Left cardiac atrium (tissue), 4 donors: ENCODE measurements around the gene NCL. TPM values are rescaled to one million over a fixed set of nuclear protein-coding genes. Genes with fewer than 3 reads are reported as not detected.

Experiments used
- ATAC-seq, 2 donors: fragments of 200-7000 bp; cut with Tn5 transposase; one replicate each; pipeline ENCODE4 v1.9.1; 2020; ENCODE audit warnings: mild to moderate bottlenecking in 2 of 2, moderate library complexity in 2 of 2
- DNase-seq: peaks from one replicate; pipeline ENCODE4 v3.0.0-alpha.2; 2020
- intact Hi-C, 2 donors: fragments of 100-400 bp; cut with DNase I; formaldehyde crosslinking; loops; one replicate each; pipeline versions ENCODE4 v1.14.1 to v1.15.1; 2022 to 2023
- long read RNA-seq: library from polyadenylated mRNA; unstranded; transcript quantifications from one replicate; pipeline ENCODE4 v2.0.0, GENCODE V29; 2021
- total RNA-seq, 2 donors: library from RNA; stranded (reverse); fragmentation: NEBNext Ultra II Directional; extraction: Animal tissue kit (Norgen Biotek cat#: 25700); gene quantifications; one replicate each; pipeline ENCODE4 v1.2.1, GENCODE V29; 2021
- donor health status: DM: no; HTN: yes; CAD: no.
- donor health status: DM: no; HTN: yes; CAD: no; lungs with severe emphysema.
- donor health status: DM: yes; HTN: yes; CAD: no.
- donor health status: Dilated cardiomyopathy.

The NCL gene
- 100 to 1,000 TPM; 210 to 356 TPM for total RNA-seq
- long read RNA-seq, full-length matches to known transcripts, result 217 of 265 reads
- long read RNA-seq, partial matches to known transcripts, result 28 of 265 reads
- long read RNA-seq, other reads (novel, unspliced or antisense), result 20 of 265 reads

- intact Hi-C loops, result no loop called here
- DNase-seq, result peak; percentile 86
- peak; percentile 69 to 73 for ATAC-seq
These were observed at the start of gene NCL for GRCh38 chr2:231463698-231464575. NCL (minus strand) TSS chr2:231464484; CDS start chr2:231464353, 131 bp downstream.

DNA sequence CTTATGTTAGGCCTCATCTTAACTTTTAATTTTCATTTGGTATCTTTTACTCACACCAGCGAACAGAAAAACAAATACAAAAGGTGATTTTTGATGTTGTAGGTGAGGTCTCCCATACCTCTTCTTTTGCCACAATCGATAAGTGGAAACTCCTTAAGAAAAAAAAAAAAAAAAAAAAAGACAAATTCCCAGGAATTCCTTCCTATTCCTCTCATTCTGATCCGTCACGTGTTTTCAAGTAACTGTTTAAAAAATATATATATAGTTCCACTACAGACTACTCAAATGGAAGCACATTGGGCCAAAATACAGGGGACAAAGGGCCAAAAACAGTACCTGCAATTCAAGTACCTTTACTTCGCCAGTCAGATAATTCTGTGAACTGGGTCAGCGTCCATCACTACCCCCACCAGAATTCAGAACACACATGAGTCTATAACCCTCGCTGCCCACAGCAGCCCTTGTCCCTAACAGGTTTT is 49.5 kb upstream of the NCL start:
- DNase-seq (no peak), ATAC-seq (no peak)
- intact Hi-C loops, result loop anchor here in 1 of 2 donors (5.0 kb wide), 1 partner anchor 89 kb away; no protein-coding TSS in a partner anchor

DNA sequence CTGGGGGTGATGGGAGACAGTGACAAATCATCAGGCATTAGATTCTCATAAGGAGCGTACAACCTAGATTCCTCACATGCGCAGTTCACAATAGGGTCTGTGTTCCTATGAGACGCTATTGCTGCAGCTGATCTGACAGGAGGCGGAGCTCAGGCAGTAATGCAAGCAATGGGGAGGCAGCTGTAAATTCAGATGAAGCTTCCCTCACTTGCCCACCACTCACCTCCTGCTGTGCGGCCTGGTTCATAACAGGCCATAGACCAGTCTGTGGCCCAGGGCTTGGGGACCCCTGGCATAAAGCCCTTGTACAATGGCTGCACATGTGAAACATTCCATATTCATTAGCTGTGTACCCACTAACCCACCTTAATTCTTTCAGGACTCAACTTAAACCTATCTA is 47.9 kb upstream of the NCL start:
- intact Hi-C loops, result loop anchor here in 1 of 2 donors (5.0 kb wide), 1 partner anchor 90 kb away; no protein-coding TSS in a partner anchor
- no peak for ATAC-seq
- DNase-seq, result no peak

DNA sequence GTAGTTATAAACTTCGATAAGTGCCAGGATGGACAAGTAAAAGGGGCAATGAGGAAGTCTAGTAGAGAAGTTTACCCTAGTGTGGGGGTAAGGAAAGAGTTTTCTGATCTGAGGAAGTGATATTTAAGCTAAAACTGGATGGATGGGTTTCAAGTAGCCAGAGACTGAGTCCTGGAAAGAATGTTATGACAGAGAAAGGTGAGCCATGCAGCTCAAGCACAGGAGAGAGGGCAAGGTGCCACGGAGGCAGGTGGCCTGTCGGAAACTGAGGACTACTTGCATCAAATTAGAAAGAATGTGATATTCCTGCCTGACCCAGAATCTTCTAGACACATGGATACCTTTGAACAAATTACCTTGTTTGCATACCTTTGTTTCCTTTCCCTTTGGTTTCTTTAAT is 39.5 kb upstream of the NCL start:
- ATAC-seq (no peak), DNase-seq (no peak)

GRCh38 chr2:231502596-231502995 is 38.3 kb upstream of the NCL start:
- intact Hi-C loops, result no loop called here
- no peak for DNase-seq
- no peak for ATAC-seq

More for the DNA sequence above, 39.5 kb upstream of the NCL start:
- intact Hi-C loops, result no loop called here

GRCh38 chr2:231497651-231498050 is 33.4 kb upstream of the NCL start:
- no peak for DNase-seq
- intact Hi-C loops, result no loop called here
- ATAC-seq, result no peak

DNA sequence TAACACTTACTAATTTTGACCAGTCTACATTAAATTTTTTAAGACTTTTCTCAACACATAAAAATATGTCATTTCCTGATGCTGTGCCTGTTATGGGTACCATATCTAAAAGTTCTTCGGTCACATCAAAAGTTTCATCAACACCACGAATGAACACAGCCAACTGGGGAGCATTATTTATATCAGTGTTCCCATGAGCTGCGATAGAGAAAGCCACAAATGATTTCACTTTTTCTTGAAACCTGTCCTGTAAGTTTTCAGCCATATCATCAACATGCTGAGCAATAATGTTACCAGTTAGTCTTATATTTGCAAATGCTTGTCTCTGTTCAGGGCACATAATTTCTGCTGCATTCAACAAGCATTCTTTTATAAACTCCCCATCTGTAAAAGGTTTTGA is 30.4 kb upstream of the NCL start:
- no peak for ATAC-seq
- no peak for DNase-seq
- intact Hi-C loops, result no loop called here

DNA sequence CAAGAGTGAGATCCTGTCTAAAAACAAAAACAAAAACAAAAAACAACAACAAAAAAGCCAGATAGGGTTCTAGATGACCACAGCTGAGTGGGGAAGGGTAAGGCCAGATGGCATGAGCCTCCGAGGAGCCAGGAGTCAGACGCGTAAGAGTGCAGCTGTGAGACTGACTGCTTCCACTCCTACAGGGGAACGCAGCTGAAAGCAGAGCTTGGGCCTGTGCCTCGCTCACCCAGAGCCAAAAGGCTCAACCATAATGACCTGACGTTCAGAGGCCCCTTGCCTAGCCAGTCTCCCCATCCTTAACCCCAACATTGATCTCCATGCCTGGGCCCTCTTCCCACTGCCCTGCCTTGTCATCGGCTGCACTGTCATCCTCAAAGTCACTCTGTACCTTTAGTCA is 26.5 kb upstream of the NCL start:
- ATAC-seq (no peak), DNase-seq (no peak)
- intact Hi-C loops, result no loop called here

GRCh38 chr2:231489990-231490389 is 25.7 kb upstream of the NCL start:
- DNase-seq (no peak), ATAC-seq (no peak)
- intact Hi-C loops, result no loop called here

DNA sequence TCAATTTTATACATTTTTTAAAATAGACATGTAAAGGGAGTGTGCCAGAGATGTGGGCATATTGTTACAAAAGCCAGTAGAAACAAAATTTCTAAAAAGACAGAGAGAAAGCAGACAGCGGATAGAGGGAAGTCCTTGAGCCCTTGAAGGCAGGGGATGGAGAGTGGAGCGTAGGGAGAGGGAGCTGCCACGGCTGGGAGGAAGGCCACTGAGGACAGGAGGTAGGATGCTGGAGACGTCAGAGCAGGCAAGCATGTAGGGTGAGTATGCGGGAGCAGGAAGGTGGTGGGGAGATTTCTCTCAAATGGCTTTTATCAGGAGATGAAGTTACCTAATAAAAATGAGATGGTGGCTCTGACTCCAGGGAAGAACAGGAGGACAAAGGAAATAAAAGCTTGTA is 24.0 kb upstream of the NCL start:
- ATAC-seq, result no peak
- DNase-seq, result no peak
- intact Hi-C loops, result no loop called here

- ATAC-seq (no peak), DNase-seq (no peak)
- intact Hi-C loops, result no loop called here
These were observed 22.7 kb upstream of the NCL start for GRCh38 chr2:231486851-231487596.

DNA sequence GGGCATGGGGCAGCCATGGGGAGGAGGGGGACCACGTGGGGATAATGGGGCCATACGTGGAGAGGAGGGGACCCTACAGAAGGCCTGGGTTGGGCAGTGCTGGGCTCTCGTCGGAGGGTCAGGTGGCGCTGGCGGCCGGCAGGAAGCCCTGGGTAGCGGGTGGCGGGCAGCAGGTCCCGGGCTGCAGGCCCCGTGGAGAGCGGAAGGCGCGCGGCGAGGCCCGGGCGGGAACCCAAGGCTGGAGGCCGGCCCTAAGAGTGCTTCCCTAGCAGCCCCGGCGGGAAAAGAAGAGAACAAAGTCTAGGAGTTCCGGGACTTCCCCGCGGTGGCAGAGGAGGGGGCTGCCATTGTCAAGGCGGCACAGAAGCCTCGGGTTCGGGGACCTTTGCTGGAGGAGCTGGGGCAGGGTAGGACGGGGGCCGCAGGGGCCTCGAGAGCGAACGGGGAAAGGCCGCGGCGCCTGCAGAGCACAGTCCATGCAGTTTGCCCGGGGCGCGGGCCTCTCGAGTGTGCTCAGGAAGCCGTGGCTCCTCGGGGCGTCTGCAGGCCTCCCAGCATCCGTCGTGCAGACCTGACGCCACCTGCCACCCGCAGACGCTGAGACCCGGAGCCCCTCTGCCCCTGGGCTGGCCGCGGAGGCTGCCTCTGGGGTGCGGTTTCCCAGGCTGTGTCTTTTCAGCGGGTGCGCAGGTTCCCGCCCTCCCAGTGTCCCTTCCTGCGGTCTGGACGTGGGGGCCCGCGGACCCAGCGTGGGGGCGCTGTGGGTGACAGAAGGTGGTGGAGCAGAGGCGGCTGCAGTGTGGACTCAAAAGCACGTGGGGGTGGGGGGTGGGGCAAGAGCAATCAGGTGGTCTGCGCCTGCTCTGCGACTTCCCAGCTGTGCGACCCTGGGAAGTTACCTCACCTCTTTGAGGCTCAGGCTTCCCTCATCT is 19.4 kb upstream of the NCL start:
- DNase-seq (peak; percentile 58), ATAC-seq (peak; percentile 66 to 81)
- intact Hi-C loops, result no loop called here

DNA sequence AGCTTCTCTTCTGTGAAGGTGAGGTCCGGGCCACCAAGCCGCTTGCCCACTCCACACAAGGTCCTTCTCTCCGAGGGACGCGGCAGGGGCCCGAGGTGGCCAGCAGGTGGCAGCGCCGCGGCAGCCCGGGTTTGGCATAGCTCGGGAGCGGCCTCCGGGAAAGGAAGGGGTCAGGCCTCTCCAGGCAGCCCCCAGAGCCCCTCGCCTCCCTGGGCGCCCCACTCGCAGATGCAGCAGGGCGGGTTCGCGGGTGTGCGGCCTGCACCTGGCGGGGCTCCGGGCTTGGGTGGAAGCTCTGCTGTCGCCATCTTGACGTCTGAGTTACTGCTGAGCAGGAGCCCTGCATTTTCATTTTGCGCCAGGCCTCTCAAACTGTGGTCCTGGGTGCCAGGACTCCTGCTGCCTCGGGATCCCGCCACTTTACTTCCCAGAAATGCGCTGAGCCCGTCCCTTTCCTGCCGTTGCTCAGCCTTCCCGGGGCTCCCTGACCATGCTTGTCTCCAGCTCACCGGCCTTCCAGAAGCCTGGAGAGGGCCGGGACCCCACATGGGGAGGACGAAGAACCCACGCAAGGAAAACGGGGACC is 18.6 kb upstream of the NCL start:
- ATAC-seq (peak; percentile 95 to 96), DNase-seq (peak; percentile 82)
- intact Hi-C loops, result no loop called here

DNA sequence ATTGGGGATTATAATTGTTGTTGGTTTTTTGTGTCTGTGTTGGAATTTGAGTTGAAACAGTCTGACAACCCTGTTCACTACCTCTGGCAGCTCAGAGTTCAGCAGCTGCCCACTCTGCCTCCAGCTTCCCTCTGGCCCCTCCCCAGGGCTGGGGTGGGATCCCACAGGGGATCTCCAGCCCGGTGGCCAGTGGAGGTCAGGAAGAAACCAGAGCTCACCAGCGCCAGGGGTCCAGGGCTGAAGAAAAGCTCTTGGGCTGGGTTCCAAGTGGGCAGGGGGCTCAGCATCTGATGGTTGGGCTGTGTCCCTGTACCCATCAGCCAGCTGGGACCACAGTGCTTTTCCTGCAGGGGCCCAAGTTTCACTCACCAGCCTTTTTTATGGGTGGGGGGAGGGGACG is 16.5 kb upstream of the NCL start:
- ATAC-seq, result no peak
- no peak for DNase-seq
- intact Hi-C loops, result no loop called here

- intact Hi-C loops, result no loop called here
- ATAC-seq (no peak), DNase-seq (no peak)
These were observed 15.2 kb upstream of the NCL start for GRCh38 chr2:231479455-231479854.

- DNase-seq (no peak), ATAC-seq (no peak)
- intact Hi-C loops, result no loop called here
These were observed 12.6 kb upstream of the NCL start for GRCh38 chr2:231476920-231477319.

- ATAC-seq (no peak), DNase-seq (no peak)
- intact Hi-C loops, result no loop called here
These were observed 11.7 kb upstream of the NCL start for GRCh38 chr2:231475965-231476364.

GRCh38 chr2:231472816-231473215 is 8.5 kb upstream of the NCL start:
- intact Hi-C loops, result no loop called here
- DNase-seq (no peak), ATAC-seq (no peak)
